GM12878 (cell line): ENCODE data around the gene ICAM2. TPM values are rescaled to one million over a fixed set of nuclear protein-coding genes. Genes with fewer than 3 reads are reported as not detected.

Source experiments
- ATAC-seq: fragments of 200-7000 bp; cut with Tn5 transposase; 3 replicates; pipeline ENCODE4 v1.9.1; 2020; ENCODE audit warnings: mild to moderate bottlenecking, moderate library complexity
- BruUV-seq: library from RNA; stranded (reverse); fragments of 400-500 nt; replicated peaks from 2 replicates; lab custom pipeline; 2021; lab: Mats Ljungman, UMichigan
- CTCF ChIA-PET: fragments of 300-600 bp; sonication (Branson Sonifier 250); formaldehyde crosslinking; extraction: SDS; loops from one replicate; lab custom pipeline; 2021; ENCODE audit warnings: inconsistent platforms; lab: Yijun Ruan, JAX
- POLR2A ChIA-PET: fragments of 350-600 bp; formaldehyde crosslinking; extraction: SDS; loops from one replicate; lab custom pipeline; 2021; ENCODE audit warnings: inconsistent platforms; lab: Charles Lee
- RAD21 ChIA-PET: fragments of 300-600 bp; sonication (Branson Sonifier 250); formaldehyde crosslinking; loops from one replicate; lab custom pipeline; 2023; ENCODE audit warnings: antibody characterized with exemption; ENCODE audit not compliant: unreplicated experiment; lab: Charles Lee
- SMC1A ChIA-PET: fragments of 300-600 bp; sonication (Branson Sonifier 250); formaldehyde crosslinking; loops from one replicate; lab custom pipeline; 2023; ENCODE audit not compliant: unreplicated experiment, uncharacterized antibody; lab: Charles Lee
- DNase-seq: peaks from one replicate; pipeline ENCODE4 v3.0.0-alpha.2; 2011; ENCODE audit warnings: low read depth, low spot score
- FAIRE-seq: peaks from 3 replicates; lab custom pipeline; 2011; peaks lifted over from hg19 to GRCh38; lab: Jason Lieb, UNC
- H2AFZ ChIP-seq: 2 replicates; pipeline ENCODE4 v1.6.0; 2011; ENCODE audit warnings: low read depth, low read length, control low read depth; ENCODE audit not compliant: control insufficient read depth
- H3K27ac ChIP-seq: 2 replicates; pipeline ENCODE4 v1.5.1; 2011; ENCODE audit warnings: control low read depth; ENCODE audit not compliant: control insufficient read depth, insufficient read depth
- H3K27me3 ChIP-seq, 2 experiments: replicated peaks in 1 of 2; 2 replicates each; pipeline versions ENCODE4 v1.6.0 to v1.6.1; 2011; ENCODE audit warnings: low read length in 1 of 2; ENCODE audit not compliant: control insufficient read depth in 2 of 2, insufficient read depth in 2 of 2
- H3K36me3 ChIP-seq, 2 experiments: 2 replicates each; pipeline ENCODE4 v1.5.1; 2011; ENCODE audit warnings: low read length in 1 of 2; ENCODE audit not compliant: control insufficient read depth in 2 of 2, insufficient read depth in 2 of 2
- H3K4me1 ChIP-seq: 2 replicates; pipeline ENCODE4 v1.6.1; 2011; ENCODE audit warnings: mild to moderate bottlenecking, low read length, moderate library complexity, mixed read lengths; ENCODE audit not compliant: control insufficient read depth, insufficient read depth
- H3K4me2 ChIP-seq: 2 replicates; pipeline ENCODE4 v1.6.0; 2011; ENCODE audit warnings: control low read depth; ENCODE audit not compliant: control insufficient read depth, insufficient read depth
- H3K4me3 ChIP-seq: fragments of 200-600 bp; sonication (generic); 2 replicates; pipeline ENCODE4 v1.5.1; 2016
- H3K79me2 ChIP-seq: 2 replicates; pipeline ENCODE4 v1.6.0; 2011; ENCODE audit warnings: low read length; ENCODE audit not compliant: control insufficient read depth, insufficient read depth
- H3K9ac ChIP-seq: 2 replicates; pipeline ENCODE4 v1.8.0; 2011; ENCODE audit warnings: low read length, control low read depth, mixed read lengths; ENCODE audit not compliant: control insufficient read depth, insufficient read depth
- H3K9me3 ChIP-seq: replicated peaks from 3 replicates; pipeline ENCODE4 v1.5.1; 2011; ENCODE audit warnings: mild to moderate bottlenecking, low read length; ENCODE audit not compliant: control insufficient read depth, insufficient read depth
- H4K20me1 ChIP-seq: 2 replicates; pipeline ENCODE4 v1.6.0; 2011; ENCODE audit not compliant: control insufficient read depth, insufficient read depth
- EGR1 ChIP-seq, 2 experiments: IDR thresholded peaks; 1 replicate in 1 of 2; 2 replicates in 1 of 2; pipeline ENCODE4 v1.6.1; 2011 to 2012; ENCODE audit warnings: low read depth in 2 of 2, low read length in 2 of 2, borderline replicate concordance in 1 of 2, mild to moderate bottlenecking in 1 of 2, moderate library complexity in 1 of 2
- WGBS: methylation state at CpG from one replicate; pipeline ENCODE4 v1.1.6; 2016; ENCODE audit warnings: low lambda C conversion rate; ENCODE audit not compliant: insufficient replicate concordance, insufficient coverage; ENCODE audit errors: missing lambda C conversion rate; 5-methylcytosine and 5-hydroxymethylcytosine counted together
- in situ Hi-C: fragments of 300-500 bp; cut with MboI; formaldehyde crosslinking; loops from 9 replicates; pipeline ENCODE4 v1.14.3; 2018; ENCODE audit warnings: mixed read lengths
- intact Hi-C: fragments of 100-400 bp; cut with micrococcal nuclease; formaldehyde crosslinking; loops from one replicate; pipeline ENCODE4 v1.14.2; 2022; ENCODE audit not compliant: unreplicated experiment
- polyA plus RNA-seq, 11 experiments: library from polyadenylated mRNA; depleted of rRNA in 4 of 11; unstranded in 6 of 11; stranded (reverse) in 5 of 11; fragments of >200 nt; fragmentation: Nextera tagmentation in 4 of 11; fragmentation: Illumina TruSeq in 1 of 11; extraction: Ambion mirVana in 4 of 11; extraction: Trizol in 1 of 11; gene quantifications; 1 replicate in 1 of 11; 2 replicates in 10 of 11; pipeline versions ENCODE4 v1.2.1 to v1.2.3, GENCODE V29; 2011 to 2016; ENCODE audit warnings: inconsistent platforms in 2 of 11, missing spikeins in 2 of 11, low read depth in 1 of 11
- total RNA-seq, 4 experiments: library from RNA; depleted of rRNA in 3 of 4; stranded (reverse); fragments of >200 nt in 3 of 4; fragmentation: Illumina TruSeq in 1 of 4; extraction: Trizol in 1 of 4; gene quantifications; 2 replicates each; pipeline versions ENCODE4 v1.2.1 to v1.2.3, GENCODE V29; 2013 to 2021
- TF ChIP-seq, protein P1 (sequence below): IDR thresholded peaks from 2 replicates; pipeline ENCODE4 v1.6.1; 2011; ENCODE audit warnings: borderline replicate concordance, low read depth, mild to moderate bottlenecking, moderate library complexity, mixed read lengths, low read length; ENCODE audit not compliant: insufficient read depth; ENCODE audit errors: extremely low read length
- TF ChIP-seq, protein P2 (sequence below): IDR thresholded peaks from 2 replicates; pipeline ENCODE4 v1.6.1; 2011; ENCODE audit warnings: borderline replicate concordance, low read depth, mild to moderate bottlenecking, moderate library complexity, low read length; ENCODE audit not compliant: insufficient read depth, poor library complexity, severe bottlenecking

The ICAM2 gene
- total and polyA plus RNA-seq, 10 of the 15 experiments (the other 5 are each of a cell fraction or from before 2014, with no cell fraction given), result 23.6 to 108 (median 58.1) TPM

DNA sequence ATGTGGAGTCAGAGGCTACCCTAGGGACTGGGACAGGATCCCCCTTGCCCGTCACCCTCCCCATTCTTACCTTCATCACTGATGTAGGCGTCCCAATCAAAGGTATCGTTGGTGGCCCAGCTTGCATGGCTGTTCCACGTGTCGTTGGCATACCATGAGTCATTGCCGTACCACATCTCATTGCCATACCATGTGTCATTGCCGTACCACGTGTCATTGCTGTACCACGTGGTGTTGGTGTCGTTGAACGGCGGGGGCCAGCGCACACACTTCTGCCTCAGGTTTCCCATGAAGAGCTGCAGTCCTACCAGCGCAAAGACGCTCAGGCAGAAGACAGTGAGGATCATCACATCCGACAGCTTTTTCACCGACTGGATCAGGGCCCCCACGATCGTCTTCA is 52.5 kb downstream of the ICAM2 start:
- intact Hi-C loops (no loop called here), in situ Hi-C loops (no loop called here)
- TF ChIP-seq, protein P1, sequence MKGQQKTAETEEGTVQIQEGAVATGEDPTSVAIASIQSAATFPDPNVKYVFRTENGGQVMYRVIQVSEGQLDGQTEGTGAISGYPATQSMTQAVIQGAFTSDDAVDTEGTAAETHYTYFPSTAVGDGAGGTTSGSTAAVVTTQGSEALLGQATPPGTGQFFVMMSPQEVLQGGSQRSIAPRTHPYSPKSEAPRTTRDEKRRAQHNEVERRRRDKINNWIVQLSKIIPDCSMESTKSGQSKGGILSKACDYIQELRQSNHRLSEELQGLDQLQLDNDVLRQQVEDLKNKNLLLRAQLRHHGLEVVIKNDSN, result peak; percentile 60
- TF ChIP-seq EGR1 (IDR thresholded peaks at IDR 0.05; ENCODE audit: borderline replicate concordance in 1 of 2, low read depth in 2 of 2, low read length in 2 of 2), result no peak
- TF ChIP-seq, protein P2, sequence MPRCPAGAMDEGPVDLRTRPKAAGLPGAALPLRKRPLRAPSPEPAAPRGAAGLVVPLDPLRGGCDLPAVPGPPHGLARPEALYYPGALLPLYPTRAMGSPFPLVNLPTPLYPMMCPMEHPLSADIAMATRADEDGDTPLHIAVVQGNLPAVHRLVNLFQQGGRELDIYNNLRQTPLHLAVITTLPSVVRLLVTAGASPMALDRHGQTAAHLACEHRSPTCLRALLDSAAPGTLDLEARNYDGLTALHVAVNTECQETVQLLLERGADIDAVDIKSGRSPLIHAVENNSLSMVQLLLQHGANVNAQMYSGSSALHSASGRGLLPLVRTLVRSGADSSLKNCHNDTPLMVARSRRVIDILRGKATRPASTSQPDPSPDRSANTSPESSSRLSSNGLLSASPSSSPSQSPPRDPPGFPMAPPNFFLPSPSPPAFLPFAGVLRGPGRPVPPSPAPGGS, result peak; percentile 36
- Histone ChIP-seq H4K20me1 (no peaks in the 10 kb centered on the region), H3K36me3 (no peaks in the 10 kb centered on the region), H3K4me3 (no peak overlapping the region), H3K9ac (no peak overlapping the region), H3K27me3 (no peaks in the 10 kb centered on the region), H3K4me1 (peaks cover 12% of the 10 kb centered on the region), H3K79me2 (no peaks in the 10 kb centered on the region), H2AFZ (no peak overlapping the region), H3K4me2 (no peak overlapping the region), H3K9me3 (no peaks in the 10 kb centered on the region; the same call in 2 of the 3 replicates), H3K27ac (no peak overlapping the region)
- SMC1A ChIA-PET, result interaction anchor here (1.2 to 1.9 kb wide), 2 partner anchors 18 to 49 kb away, joined by 3 to 5 read pairs; partner anchors contain the start of gene GH1
- no TSS peak for BruUV-seq
- WGBS, result 62% methylated on average over 19 of the region's 19 CpGs
- no peak for FAIRE-seq
- RAD21 ChIA-PET, result interaction anchor here (1.5 kb wide), 1 partner anchor 49 kb away, joined by 3 read pairs; no protein-coding TSS in a partner anchor
- CTCF ChIA-PET, result interaction anchor here (1.2 to 1.5 kb wide), 3 partner anchors 11 to 61 kb away, joined by 3 to 5 read pairs (median 3); no protein-coding TSS in a partner anchor
- POLR2A ChIA-PET, result interaction anchor here (0.6 kb wide), 3 partner anchors 14 to 1187 kb away, joined by 3 to 5 read pairs (median 3); no protein-coding TSS in a partner anchor
- no peak for ATAC-seq
- no peak for DNase-seq
